Tibial nerve (tissue), 4 donors: ENCODE results near the gene ELK3. TPM values are rescaled to one million over a fixed set of nuclear protein-coding genes. Genes with fewer than 3 reads are reported as not detected.

Source experiments
- DNase-seq, 2 donors: peaks; one replicate each; pipeline ENCODE4 v3.0.0-alpha.2; 2019; ENCODE audit warnings: low spot score in 2 of 2
- H3K27ac ChIP-seq, 4 donors: fragments of 200-600 bp; sonication (generic) in 3 of 4; one replicate each; pipeline ENCODE4 v1.5.1; 2017 to 2019; ENCODE audit warnings: mild to moderate bottlenecking in 1 of 4
- H3K27me3 ChIP-seq, 2 donors: fragments of 200-600 bp; sonication (generic) in 1 of 2; one replicate each; pipeline versions ENCODE4 v1.5.1 to v1.6.0; 2017 to 2019
- H3K36me3 ChIP-seq, 3 donors: fragments of 200-600 bp; sonication (generic); one replicate each; pipeline ENCODE4 v1.5.1; 2018 to 2019
- H3K4me1 ChIP-seq, 4 donors: fragments of 200-600 bp; sonication (generic) in 3 of 4; one replicate each; pipeline ENCODE4 v1.5.1; 2017 to 2019
- H3K4me3 ChIP-seq, 4 donors: fragments of 200-600 bp; sonication (generic) in 3 of 4; one replicate each; pipeline ENCODE4 v1.5.1; 2017 to 2019; ENCODE audit warnings: mild to moderate bottlenecking in 1 of 4, moderate library complexity in 1 of 4
- H3K9me3 ChIP-seq, 4 donors: fragments of 200-600 bp; sonication (generic) in 3 of 4; one replicate each; pipeline ENCODE4 v1.5.1; 2017 to 2019
- CTCF ChIP-seq, 5 experiments: fragments of 200-600 bp in 3 of 5; fragments of 450-650 bp in 2 of 5; sonication (generic) in 3 of 5; IDR thresholded peaks; one replicate each; pipeline ENCODE4 v1.5.1; 2016 to 2019; ENCODE audit warnings: antibody characterized with exemption in 5 of 5, mild to moderate bottlenecking in 3 of 5, moderate library complexity in 2 of 5
- EP300 ChIP-seq, 2 donors: sonication (generic); formaldehyde crosslinking; IDR thresholded peaks; one replicate each; pipeline ENCODE4 v1.6.1; 2017; ENCODE audit warnings: antibody characterized with exemption in 2 of 2, mild to moderate bottlenecking in 1 of 2
- POLR2A ChIP-seq, 2 donors: fragments of 450-650 bp; IDR thresholded peaks; one replicate each; pipeline ENCODE4 v1.6.1; 2017; ENCODE audit warnings: antibody characterized with exemption in 2 of 2, mild to moderate bottlenecking in 2 of 2, moderate library complexity in 2 of 2
- WGBS, 2 donors: methylation state at CpG; one replicate each; pipeline ENCODE4 v1.1.5; 2018; 5-methylcytosine and 5-hydroxymethylcytosine counted together
- total RNA-seq, 4 donors: library from RNA; depleted of rRNA; stranded (reverse); fragments of >200 nt; gene quantifications; one replicate each; pipeline ENCODE4 v1.1.0, GENCODE V29; 2016

ELK3 gene
- total RNA-seq, 4 donors from 2014 or later: 9.4 to 28.6 (median 17.7) TPM

GRCh38 chr12:96204381-96204780 is 10.2 kb downstream of the ELK3 start:
- Histone ChIP-seq H3K27me3 (no peaks in the 10 kb centered on the region), H3K9me3 (no peaks in the 10 kb centered on the region)
- 81 to 85% methylated on average over 5 of the region's 5 CpGs for WGBS, 2 donors

GRCh38 chr12:96205908-96206307 is 11.7 kb downstream of the ELK3 start:
- H3K4me1 ChIP-seq: peaks cover 0 to 21% (median 6%) of the 10 kb centered on the region in 4 donors
- WGBS, 2 donors: 59 to 60% methylated on average over 3 of the region's 3 CpGs

More at GRCh38 chr12:96204381-96204780, 10.2 kb downstream of the ELK3 start:
- Histone ChIP-seq H3K4me1 (peaks cover 0 to 22% (median 7%) of the 10 kb centered on the region in 4 donors), H3K27ac (no peak overlapping the region), H3K36me3 (no peaks in the 10 kb centered on the region), H3K4me3 (no peak overlapping the region)
- no peak for TF ChIP-seq CTCF (IDR thresholded peaks at IDR 0.05)
- TF ChIP-seq EP300 (IDR thresholded peaks at IDR 0.05): no peak
- no peak for TF ChIP-seq POLR2A (IDR thresholded peaks at IDR 0.05)
- no peak for DNase-seq

GRCh38 chr12:96206936-96207662 is 12.9 kb downstream of the ELK3 start:
- WGBS, 2 donors: 74 to 75% methylated on average over 4 of the region's 4 CpGs
- DNase-seq: no peak
- Histone ChIP-seq H3K27me3 (no peaks in the 10 kb centered on the region), H3K36me3 (no peaks in the 10 kb centered on the region), H3K9me3 (no peaks in the 10 kb centered on the region), H3K4me3 (no peak overlapping the region), H3K27ac (no peak overlapping the region), H3K4me1 (peaks cover 0 to 21% (median 9%) of the 10 kb centered on the region in 4 donors)
- TF ChIP-seq EP300 (IDR thresholded peaks at IDR 0.05) (no peak), POLR2A (IDR thresholded peaks at IDR 0.05) (no peak), CTCF (IDR thresholded peaks at IDR 0.05) (no peak)

More at GRCh38 chr12:96205908-96206307, 11.7 kb downstream of the ELK3 start:
- Histone ChIP-seq H3K27me3 (no peaks in the 10 kb centered on the region), H3K27ac (no peak overlapping the region), H3K9me3 (no peaks in the 10 kb centered on the region), H3K36me3 (no peaks in the 10 kb centered on the region), H3K4me3 (no peak overlapping the region)
- DNase-seq: no peak
- TF ChIP-seq POLR2A (IDR thresholded peaks at IDR 0.05) (no peak), CTCF (IDR thresholded peaks at IDR 0.05) (no peak), EP300 (IDR thresholded peaks at IDR 0.05) (no peak)

GRCh38 chr12:96208346-96208745 is 14.2 kb downstream of the ELK3 start:
- WGBS, 2 donors: 50 to 60% methylated on average over 2 of the region's 2 CpGs
- no peak for DNase-seq
- Histone ChIP-seq H3K36me3 (no peaks in the 10 kb centered on the region), H3K4me3 (no peak overlapping the region), H3K27ac (no peak overlapping the region), H3K9me3 (no peaks in the 10 kb centered on the region), H3K27me3 (no peaks in the 10 kb centered on the region), H3K4me1 (peaks cover 0 to 26% (median 15%) of the 10 kb centered on the region in 4 donors)
- no peak for TF ChIP-seq POLR2A (IDR thresholded peaks at IDR 0.05)
- TF ChIP-seq EP300 (IDR thresholded peaks at IDR 0.05): no peak
- no peak for TF ChIP-seq CTCF (IDR thresholded peaks at IDR 0.05)

- Histone ChIP-seq H3K9me3 (no peaks in the 10 kb centered on the region), H3K4me3 (no peak overlapping the region), H3K4me1 (peaks cover 0 to 26% (median 15%) of the 10 kb centered on the region in 4 donors), H3K27ac (no peak overlapping the region), H3K27me3 (no peaks in the 10 kb centered on the region), H3K36me3 (no peaks in the 10 kb centered on the region)
- 38 to 41% methylated on average over 9 to 10 of the region's 10 CpGs for WGBS, 2 donors
- no peak for DNase-seq
- TF ChIP-seq POLR2A (IDR thresholded peaks at IDR 0.05) (no peak), EP300 (IDR thresholded peaks at IDR 0.05) (peak in 1 of 2 donors; percentile 34)
Observed at GRCh38 chr12:96208801-96209549, 14.8 kb downstream of the ELK3 start.
